ENCODE results near the gene HTR2A. TPM values are rescaled to one million over a fixed set of nuclear protein-coding genes. Genes with fewer than 3 reads are reported as not detected.

Gene HTR2A
- total RNA-seq, 3 donors from 2014 or later: 0.09 to 0.58 (median 0.54) TPM

- intact Hi-C loops (cut with DNase I, micrococcal nuclease): no loop called here
- DNase-seq: no peak
- Histone ChIP-seq H3K36me3 (ENCODE audit: low read depth) (no peaks in the 10 kb centered on the region), H3K4me3 (no peak overlapping the region), H3K4me1 (ENCODE audit: low read depth) (no peaks in the 10 kb centered on the region), H3K9me3 (no peaks in the 10 kb centered on the region)
- TF ChIP-seq, protein P1, sequence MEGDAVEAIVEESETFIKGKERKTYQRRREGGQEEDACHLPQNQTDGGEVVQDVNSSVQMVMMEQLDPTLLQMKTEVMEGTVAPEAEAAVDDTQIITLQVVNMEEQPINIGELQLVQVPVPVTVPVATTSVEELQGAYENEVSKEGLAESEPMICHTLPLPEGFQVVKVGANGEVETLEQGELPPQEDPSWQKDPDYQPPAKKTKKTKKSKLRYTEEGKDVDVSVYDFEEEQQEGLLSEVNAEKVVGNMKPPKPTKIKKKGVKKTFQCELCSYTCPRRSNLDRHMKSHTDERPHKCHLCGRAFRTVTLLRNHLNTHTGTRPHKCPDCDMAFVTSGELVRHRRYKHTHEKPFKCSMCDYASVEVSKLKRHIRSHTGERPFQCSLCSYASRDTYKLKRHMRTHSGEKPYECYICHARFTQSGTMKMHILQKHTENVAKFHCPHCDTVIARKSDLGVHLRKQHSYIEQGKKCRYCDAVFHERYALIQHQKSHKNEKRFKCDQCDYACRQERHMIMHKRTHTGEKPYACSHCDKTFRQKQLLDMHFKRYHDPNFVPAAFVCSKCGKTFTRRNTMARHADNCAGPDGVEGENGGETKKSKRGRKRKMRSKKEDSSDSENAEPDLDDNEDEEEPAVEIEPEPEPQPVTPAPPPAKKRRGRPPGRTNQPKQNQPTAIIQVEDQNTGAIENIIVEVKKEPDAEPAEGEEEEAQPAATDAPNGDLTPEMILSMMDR (IDR thresholded peaks at IDR 0.05): no peak
- ATAC-seq: no peak
These were observed 17.5 kb upstream of the HTR2A start for GRCh38 chr13:46914341-46914740.

GRCh38 chr13:46913757-46914156 is 16.9 kb upstream of the HTR2A start:
- Histone ChIP-seq H3K9me3 (no peaks in the 10 kb centered on the region), H3K4me3 (no peak overlapping the region), H3K36me3 (ENCODE audit: low read depth) (no peaks in the 10 kb centered on the region), H3K4me1 (ENCODE audit: low read depth) (no peaks in the 10 kb centered on the region)
- no peak for DNase-seq
- TF ChIP-seq, protein P1 (IDR thresholded peaks at IDR 0.05): no peak
- intact Hi-C loops (cut with DNase I, micrococcal nuclease): no loop called here
- ATAC-seq: no peak

DNA sequence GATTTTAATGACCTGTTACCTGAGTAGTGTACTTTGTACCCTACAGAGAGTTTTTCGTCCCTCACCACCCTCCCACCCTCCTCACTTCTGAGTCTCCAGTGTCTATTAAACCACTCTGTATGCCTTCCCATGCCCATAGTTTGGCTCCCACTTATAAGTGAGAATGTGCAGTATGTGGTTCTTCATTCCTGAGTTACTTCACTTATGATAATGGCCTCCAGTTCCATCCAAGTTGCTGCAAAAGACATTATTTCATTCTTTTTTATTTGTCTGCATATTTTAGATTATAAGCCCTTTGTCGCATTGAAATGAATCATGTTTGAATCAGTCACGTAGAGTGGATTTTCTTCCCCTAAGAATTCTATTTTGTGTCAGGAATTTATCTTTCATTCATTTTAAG is 12.2 kb upstream of the HTR2A start:
- Histone ChIP-seq H3K4me1 (ENCODE audit: low read depth) (no peaks in the 10 kb centered on the region), H3K36me3 (ENCODE audit: low read depth) (no peaks in the 10 kb centered on the region), H3K9me3 (no peaks in the 10 kb centered on the region), H3K4me3 (no peak overlapping the region)
- ATAC-seq: no peak
- DNase-seq: no peak
- TF ChIP-seq, protein P1 (IDR thresholded peaks at IDR 0.05): no peak
- intact Hi-C loops (cut with DNase I, micrococcal nuclease): no loop called here

GRCh38 chr13:46908501-46908900 is 11.6 kb upstream of the HTR2A start:
- Histone ChIP-seq H3K4me3 (no peak overlapping the region), H3K4me1 (ENCODE audit: low read depth) (no peaks in the 10 kb centered on the region), H3K36me3 (ENCODE audit: low read depth) (no peaks in the 10 kb centered on the region), H3K9me3 (no peaks in the 10 kb centered on the region)
- TF ChIP-seq, protein P1 (IDR thresholded peaks at IDR 0.05): no peak
- intact Hi-C loops (cut with DNase I, micrococcal nuclease): no loop called here
- ATAC-seq (no peak), DNase-seq (no peak)

DNA sequence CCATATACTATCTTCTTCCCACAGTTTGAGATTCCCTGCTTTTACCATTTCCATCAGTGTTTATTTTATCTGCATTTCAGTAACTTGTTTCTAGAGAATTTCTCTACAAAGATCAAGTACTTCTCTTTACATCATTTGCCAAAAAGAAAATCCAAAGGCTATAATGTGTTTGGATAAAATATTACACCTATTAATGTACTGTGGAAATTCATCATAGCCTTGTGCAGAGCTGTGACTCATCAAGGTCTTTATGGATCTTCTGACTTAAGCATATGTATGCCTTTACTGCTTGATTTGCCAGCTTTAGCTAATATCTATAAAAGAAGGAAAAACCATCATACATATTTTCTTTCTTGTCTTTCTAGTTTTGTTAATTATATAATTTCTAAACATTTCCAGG is 9.6 kb upstream of the HTR2A start:
- no peak for ATAC-seq

More for the DNA sequence above, 9.6 kb upstream of the HTR2A start:
- DNase-seq: no peak
- no peaks in the 10 kb centered on the region for H3K9me3 ChIP-seq
- H3K4me1 ChIP-seq (ENCODE audit: low read depth): no peaks in the 10 kb centered on the region
- intact Hi-C loops (cut with DNase I, micrococcal nuclease): no loop called here
- H3K4me3 ChIP-seq: no peak overlapping the region
- TF ChIP-seq, protein P1 (IDR thresholded peaks at IDR 0.05): no peak
- H3K36me3 ChIP-seq (ENCODE audit: low read depth): no peaks in the 10 kb centered on the region
